H1 (cell line): ENCODE measurements around the gene BCL2. TPM values are rescaled to one million over a fixed set of nuclear protein-coding genes. Genes with fewer than 3 reads are reported as not detected.

Source experiments
- CHD2 ChIP-seq: IDR thresholded peaks from 2 replicates; pipeline ENCODE4 v1.6.1; 2012; ENCODE audit warnings: low read length, improper control_type of control experiment
- KDM4A ChIP-seq: IDR thresholded peaks from one replicate; pipeline ENCODE4 v1.7.1; 2012; ENCODE audit warnings: low read depth, mild to moderate bottlenecking, moderate library complexity, low read length, inconsistent platforms; ENCODE audit not compliant: severe bottlenecking
- MAFK ChIP-seq: IDR thresholded peaks from 2 replicates; pipeline ENCODE4 v1.6.1; 2012; ENCODE audit warnings: low read depth, mild to moderate bottlenecking, improper control_type of control experiment, low read length
- SP4 ChIP-seq: IDR thresholded peaks from 2 replicates; pipeline ENCODE4 v1.6.1; 2012; ENCODE audit warnings: low read length, inconsistent platforms
- polyA plus RNA-seq, 7 experiments: library from polyadenylated mRNA; depleted of rRNA in 3 of 7; stranded (reverse) in 5 of 7; unstranded in 2 of 7; fragments of >200 nt in 5 of 7; fragments of 200-250 nt in 2 of 7; gene quantifications; 1 replicate in 5 of 7; 2 replicates in 1 of 7; 4 replicates in 1 of 7; pipeline versions ENCODE4 v1.2.1 to v1.2.3, GENCODE V29; 2011 to 2013; ENCODE audit warnings: missing spikeins in 2 of 7, mixed read lengths in 2 of 7
- total RNA-seq: library from RNA; stranded (reverse); fragmentation: NEBNext Ultra II Directional; extraction: Animal tissue kit (Norgen Biotek cat#: 25700); gene quantifications from 2 replicates; pipeline ENCODE4 v1.2.1, GENCODE V29; 2021
- TF ChIP-seq, protein P1 (sequence below): fragments of 300-600 bp; sonication (generic); IDR thresholded peaks from 2 replicates; pipeline ENCODE4 v1.7.1; 2012; ENCODE audit warnings: low read length, moderate library complexity, mild to moderate bottlenecking, inconsistent platforms; ENCODE audit not compliant: insufficient replicate concordance

Gene BCL2
- total and polyA plus RNA-seq, 2 of the 8 experiments (the other 6 are each of a cell fraction or from before 2014, with no cell fraction given), result 0.59 to 4.5 TPM

DNA sequence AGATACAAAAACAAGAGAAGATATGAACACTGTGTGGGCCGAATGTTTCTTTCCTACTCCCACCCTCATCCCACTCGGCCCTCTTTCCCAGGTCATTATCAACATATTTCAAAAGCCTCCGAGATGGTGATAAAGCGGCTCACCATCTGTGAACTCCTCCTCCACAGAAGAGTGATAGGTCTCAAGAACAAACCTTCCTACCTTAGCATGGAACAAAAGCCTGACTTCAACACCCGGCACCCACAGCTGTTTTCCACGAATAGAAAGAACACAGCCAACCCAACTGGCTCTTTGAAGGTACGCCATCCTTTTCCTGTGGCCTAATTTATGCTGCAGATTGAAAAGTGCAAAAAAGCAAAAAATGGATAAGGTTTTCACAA, 28.8 kb downstream of the BCL2 start (continued):
- TF ChIP-seq, protein P1, sequence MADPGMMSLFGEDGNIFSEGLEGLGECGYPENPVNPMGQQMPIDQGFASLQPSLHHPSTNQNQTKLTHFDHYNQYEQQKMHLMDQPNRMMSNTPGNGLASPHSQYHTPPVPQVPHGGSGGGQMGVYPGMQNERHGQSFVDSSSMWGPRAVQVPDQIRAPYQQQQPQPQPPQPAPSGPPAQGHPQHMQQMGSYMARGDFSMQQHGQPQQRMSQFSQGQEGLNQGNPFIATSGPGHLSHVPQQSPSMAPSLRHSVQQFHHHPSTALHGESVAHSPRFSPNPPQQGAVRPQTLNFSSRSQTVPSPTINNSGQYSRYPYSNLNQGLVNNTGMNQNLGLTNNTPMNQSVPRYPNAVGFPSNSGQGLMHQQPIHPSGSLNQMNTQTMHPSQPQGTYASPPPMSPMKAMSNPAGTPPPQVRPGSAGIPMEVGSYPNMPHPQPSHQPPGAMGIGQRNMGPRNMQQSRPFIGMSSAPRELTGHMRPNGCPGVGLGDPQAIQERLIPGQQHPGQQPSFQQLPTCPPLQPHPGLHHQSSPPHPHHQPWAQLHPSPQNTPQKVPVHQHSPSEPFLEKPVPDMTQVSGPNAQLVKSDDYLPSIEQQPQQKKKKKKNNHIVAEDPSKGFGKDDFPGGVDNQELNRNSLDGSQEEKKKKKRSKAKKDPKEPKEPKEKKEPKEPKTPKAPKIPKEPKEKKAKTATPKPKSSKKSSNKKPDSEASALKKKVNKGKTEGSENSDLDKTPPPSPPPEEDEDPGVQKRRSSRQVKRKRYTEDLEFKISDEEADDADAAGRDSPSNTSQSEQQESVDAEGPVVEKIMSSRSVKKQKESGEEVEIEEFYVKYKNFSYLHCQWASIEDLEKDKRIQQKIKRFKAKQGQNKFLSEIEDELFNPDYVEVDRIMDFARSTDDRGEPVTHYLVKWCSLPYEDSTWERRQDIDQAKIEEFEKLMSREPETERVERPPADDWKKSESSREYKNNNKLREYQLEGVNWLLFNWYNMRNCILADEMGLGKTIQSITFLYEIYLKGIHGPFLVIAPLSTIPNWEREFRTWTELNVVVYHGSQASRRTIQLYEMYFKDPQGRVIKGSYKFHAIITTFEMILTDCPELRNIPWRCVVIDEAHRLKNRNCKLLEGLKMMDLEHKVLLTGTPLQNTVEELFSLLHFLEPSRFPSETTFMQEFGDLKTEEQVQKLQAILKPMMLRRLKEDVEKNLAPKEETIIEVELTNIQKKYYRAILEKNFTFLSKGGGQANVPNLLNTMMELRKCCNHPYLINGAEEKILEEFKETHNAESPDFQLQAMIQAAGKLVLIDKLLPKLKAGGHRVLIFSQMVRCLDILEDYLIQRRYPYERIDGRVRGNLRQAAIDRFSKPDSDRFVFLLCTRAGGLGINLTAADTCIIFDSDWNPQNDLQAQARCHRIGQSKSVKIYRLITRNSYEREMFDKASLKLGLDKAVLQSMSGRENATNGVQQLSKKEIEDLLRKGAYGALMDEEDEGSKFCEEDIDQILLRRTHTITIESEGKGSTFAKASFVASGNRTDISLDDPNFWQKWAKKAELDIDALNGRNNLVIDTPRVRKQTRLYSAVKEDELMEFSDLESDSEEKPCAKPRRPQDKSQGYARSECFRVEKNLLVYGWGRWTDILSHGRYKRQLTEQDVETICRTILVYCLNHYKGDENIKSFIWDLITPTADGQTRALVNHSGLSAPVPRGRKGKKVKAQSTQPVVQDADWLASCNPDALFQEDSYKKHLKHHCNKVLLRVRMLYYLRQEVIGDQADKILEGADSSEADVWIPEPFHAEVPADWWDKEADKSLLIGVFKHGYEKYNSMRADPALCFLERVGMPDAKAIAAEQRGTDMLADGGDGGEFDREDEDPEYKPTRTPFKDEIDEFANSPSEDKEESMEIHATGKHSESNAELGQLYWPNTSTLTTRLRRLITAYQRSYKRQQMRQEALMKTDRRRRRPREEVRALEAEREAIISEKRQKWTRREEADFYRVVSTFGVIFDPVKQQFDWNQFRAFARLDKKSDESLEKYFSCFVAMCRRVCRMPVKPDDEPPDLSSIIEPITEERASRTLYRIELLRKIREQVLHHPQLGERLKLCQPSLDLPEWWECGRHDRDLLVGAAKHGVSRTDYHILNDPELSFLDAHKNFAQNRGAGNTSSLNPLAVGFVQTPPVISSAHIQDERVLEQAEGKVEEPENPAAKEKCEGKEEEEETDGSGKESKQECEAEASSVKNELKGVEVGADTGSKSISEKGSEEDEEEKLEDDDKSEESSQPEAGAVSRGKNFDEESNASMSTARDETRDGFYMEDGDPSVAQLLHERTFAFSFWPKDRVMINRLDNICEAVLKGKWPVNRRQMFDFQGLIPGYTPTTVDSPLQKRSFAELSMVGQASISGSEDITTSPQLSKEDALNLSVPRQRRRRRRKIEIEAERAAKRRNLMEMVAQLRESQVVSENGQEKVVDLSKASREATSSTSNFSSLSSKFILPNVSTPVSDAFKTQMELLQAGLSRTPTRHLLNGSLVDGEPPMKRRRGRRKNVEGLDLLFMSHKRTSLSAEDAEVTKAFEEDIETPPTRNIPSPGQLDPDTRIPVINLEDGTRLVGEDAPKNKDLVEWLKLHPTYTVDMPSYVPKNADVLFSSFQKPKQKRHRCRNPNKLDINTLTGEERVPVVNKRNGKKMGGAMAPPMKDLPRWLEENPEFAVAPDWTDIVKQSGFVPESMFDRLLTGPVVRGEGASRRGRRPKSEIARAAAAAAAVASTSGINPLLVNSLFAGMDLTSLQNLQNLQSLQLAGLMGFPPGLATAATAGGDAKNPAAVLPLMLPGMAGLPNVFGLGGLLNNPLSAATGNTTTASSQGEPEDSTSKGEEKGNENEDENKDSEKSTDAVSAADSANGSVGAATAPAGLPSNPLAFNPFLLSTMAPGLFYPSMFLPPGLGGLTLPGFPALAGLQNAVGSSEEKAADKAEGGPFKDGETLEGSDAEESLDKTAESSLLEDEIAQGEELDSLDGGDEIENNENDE, result no peak
- no peak for TF ChIP-seq MAFK
- TF ChIP-seq SP4, result no peak
- no peak for TF ChIP-seq CHD2
- no peak for TF ChIP-seq KDM4A
